Common myeloid progenitor, CD34-positive (primary cell): ENCODE results near the gene XPR1.
"Not testable (repeated sequence)": the region's sequence is repeated elsewhere in the genome, so short reads cannot be mapped to it uniquely, and the experiment has no call there.

Experiments used
- CTCF ChIA-PET: fragments of 350-600 bp; sonication (Branson Sonifier 250); formaldehyde crosslinking; loops from one replicate; lab custom pipeline; 2021; ENCODE audit warnings: antibody characterized with exemption; lab: Charles Lee
- POLR2A ChIA-PET: fragments of 350-600 bp; sonication (Branson Sonifier 250); formaldehyde crosslinking; loops from one replicate; lab custom pipeline; 2021; ENCODE audit warnings: antibody characterized with exemption; lab: Charles Lee
- DNase-seq, 3 donors: peaks; one replicate each; pipeline versions ENCODE4 v3.0.0 to v3.0.0-alpha.2; 2013
- H3K27ac ChIP-seq, 2 experiments: 1 replicate in 1 of 2; 2 replicates in 1 of 2; pipeline ENCODE4 v1.7.0; 2013; ENCODE audit warnings: inconsistent platforms in 2 of 2, low read length in 2 of 2, mild to moderate bottlenecking in 2 of 2, low read depth in 1 of 2, moderate library complexity in 1 of 2; ENCODE audit not compliant: severe bottlenecking in 2 of 2, insufficient read depth in 1 of 2, poor library complexity in 1 of 2
- H3K27me3 ChIP-seq, 5 experiments: replicated peaks in 2 of 5; 1 replicate in 3 of 5; 2 replicates in 2 of 5; pipeline versions ENCODE4 v1.6.1 to v1.7.0; 2013; ENCODE audit warnings: low read length in 4 of 5, mild to moderate bottlenecking in 2 of 5, moderate library complexity in 2 of 5, inconsistent platforms in 1 of 5; ENCODE audit not compliant: insufficient read depth in 5 of 5, control insufficient read depth in 4 of 5
- H3K36me3 ChIP-seq, 4 experiments: 1 replicate in 2 of 4; 2 replicates in 2 of 4; pipeline versions ENCODE4 v1.6.1 to v1.7.0; 2013; ENCODE audit warnings: low read length in 3 of 4, control low read depth in 1 of 4, mild to moderate bottlenecking in 1 of 4; ENCODE audit not compliant: control insufficient read depth in 4 of 4, insufficient read depth in 4 of 4
- H3K4me1 ChIP-seq, 4 experiments: 1 replicate in 3 of 4; 2 replicates in 1 of 4; pipeline versions ENCODE4 v1.6.1 to v1.7.1; 2013; ENCODE audit warnings: low read length in 3 of 4, mild to moderate bottlenecking in 3 of 4, control low read depth in 1 of 4, inconsistent platforms in 1 of 4, moderate library complexity in 1 of 4; ENCODE audit not compliant: control insufficient read depth in 4 of 4, insufficient read depth in 4 of 4; ENCODE audit errors: control extremely low read depth in 1 of 4
- H3K4me3 ChIP-seq, 7 experiments: 1 replicate in 4 of 7; 2 replicates in 3 of 7; pipeline versions ENCODE4 v1.5.1 to v1.7.0; 2013; ENCODE audit warnings: mild to moderate bottlenecking in 7 of 7, low read length in 6 of 7, moderate library complexity in 6 of 7, inconsistent platforms in 2 of 7, low read depth in 2 of 7, control low read depth in 1 of 7; ENCODE audit not compliant: insufficient read depth in 4 of 7, control insufficient read depth in 1 of 7; ENCODE audit errors: extremely low read depth in 1 of 7
- H3K9me3 ChIP-seq, 5 experiments: 1 replicate in 4 of 5; 2 replicates in 1 of 5; pipeline versions ENCODE4 v1.6.1 to v1.7.1; 2013; ENCODE audit warnings: low read length in 4 of 5, mild to moderate bottlenecking in 2 of 5, inconsistent platforms in 1 of 5, low read depth in 1 of 5, moderate library complexity in 1 of 5; ENCODE audit not compliant: control insufficient read depth in 4 of 5, insufficient read depth in 2 of 5; ENCODE audit errors: control extremely low read depth in 1 of 5
- WGBS: methylation state at CpG from one replicate; pipeline ENCODE4 v1.1.5; 2013; ENCODE audit not compliant: insufficient coverage; 5-methylcytosine and 5-hydroxymethylcytosine counted together

Gene XPR1

DNA sequence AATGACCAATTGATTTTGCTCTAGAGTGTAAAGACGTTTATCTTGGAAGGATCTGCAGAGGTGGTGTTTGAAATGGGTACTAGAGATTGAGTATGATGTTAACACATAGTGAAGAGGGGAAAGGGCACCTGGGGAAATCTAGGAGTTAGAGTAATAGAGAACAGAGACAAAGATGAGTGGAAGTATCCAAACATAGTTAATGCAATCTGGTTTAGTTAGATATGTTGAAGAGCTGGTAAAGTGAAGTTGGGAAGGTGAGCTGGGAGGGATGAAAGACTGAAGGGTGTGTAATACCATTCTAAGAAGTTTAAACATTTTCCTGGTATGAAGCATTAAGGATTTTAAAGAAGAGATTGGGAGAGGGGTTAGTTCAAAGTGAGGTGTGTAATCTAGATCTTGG lies 11.0 kb downstream of the XPR1 start:
- Histone ChIP-seq H3K4me3 (no peak overlapping the region), H3K27me3 (no peaks in the 10 kb centered on the region), H3K4me1 (no peaks in the 10 kb centered on the region), H3K27ac (no peak overlapping the region), H3K9me3 (no peaks in the 10 kb centered on the region), H3K36me3 (peaks cover 0 to 3% (median under 1%) of the 10 kb centered on the region in 4 experiments)
- DNase-seq = no peak
- CTCF ChIA-PET = interaction anchor here (1.4 kb wide), 1 partner anchor 220 kb away, joined by 3 read pairs; no protein-coding TSS in a partner anchor
- POLR2A ChIA-PET = no interaction called here
- 100% methylated on average over 1 of the region's 1 CpG for WGBS

DNA sequence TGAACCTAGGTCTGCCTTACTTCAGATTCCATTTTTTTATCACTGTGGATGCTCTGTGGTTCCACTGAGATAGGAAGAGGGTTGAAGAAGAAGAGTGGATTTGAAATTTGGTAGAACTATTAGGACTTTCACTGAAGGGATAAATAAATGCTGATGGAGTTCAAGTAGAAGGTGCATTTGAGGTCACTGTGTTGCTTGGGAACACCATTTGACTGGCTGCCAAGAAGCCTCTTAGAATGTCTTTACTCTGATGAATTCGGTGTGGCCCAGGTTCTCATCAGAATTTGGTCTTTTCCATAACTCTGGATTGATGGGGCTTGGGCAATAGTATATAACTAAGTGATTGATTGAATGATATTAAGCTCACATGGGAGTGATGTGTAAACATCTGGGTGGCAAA lies 11.9 kb downstream of the XPR1 start:
- no peak for DNase-seq
- H3K4me3 ChIP-seq = no peak overlapping the region
- H3K36me3 ChIP-seq = peaks cover 0 to 3% (median under 1%) of the 10 kb centered on the region in 4 experiments
- ChIA-PET POLR2A (no interaction called here), CTCF (interaction anchor here (1.4 kb wide), 1 partner anchor 219 kb away, joined by 3 read pairs; no protein-coding TSS in a partner anchor)
- no peaks in the 10 kb centered on the region for H3K27me3 ChIP-seq
- no peaks in the 10 kb centered on the region for H3K4me1 ChIP-seq
- H3K9me3 ChIP-seq = no peaks in the 10 kb centered on the region
- H3K27ac ChIP-seq = no peak overlapping the region
- WGBS = 100% methylated on average over 1 of the region's 1 CpG

DNA sequence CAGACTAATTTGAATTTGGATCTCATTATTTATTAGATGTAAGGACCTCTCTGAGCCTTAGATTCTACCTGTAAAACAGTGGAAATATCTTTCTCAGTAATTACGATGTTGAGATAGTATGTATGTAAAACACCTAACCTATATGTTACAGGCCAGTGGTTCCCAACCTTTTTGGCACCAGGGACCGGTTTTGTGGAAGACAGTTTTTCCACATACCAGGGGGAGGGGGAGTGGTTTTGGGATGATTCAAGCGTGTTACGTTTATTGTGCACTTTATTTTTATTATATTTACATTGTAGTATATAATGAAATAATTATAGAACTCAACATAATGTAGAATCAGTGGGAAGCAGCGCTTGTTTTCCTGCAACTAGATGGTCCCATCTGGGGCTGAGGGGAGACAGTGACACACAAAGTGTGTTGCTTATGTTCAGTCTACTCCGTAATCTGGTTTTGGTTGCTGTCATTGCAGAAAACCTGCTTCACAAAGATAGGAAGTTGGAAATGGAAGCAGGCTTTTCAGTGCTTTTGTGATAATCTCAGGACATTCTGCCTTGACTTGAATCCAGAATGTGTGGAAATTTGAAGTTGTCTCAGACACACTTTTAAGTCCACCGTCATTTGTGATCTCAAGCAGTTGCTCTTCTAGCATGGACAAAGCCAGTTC lies 12.8 kb downstream of the XPR1 start:
- no peaks in the 10 kb centered on the region for H3K27me3 ChIP-seq

DNA sequence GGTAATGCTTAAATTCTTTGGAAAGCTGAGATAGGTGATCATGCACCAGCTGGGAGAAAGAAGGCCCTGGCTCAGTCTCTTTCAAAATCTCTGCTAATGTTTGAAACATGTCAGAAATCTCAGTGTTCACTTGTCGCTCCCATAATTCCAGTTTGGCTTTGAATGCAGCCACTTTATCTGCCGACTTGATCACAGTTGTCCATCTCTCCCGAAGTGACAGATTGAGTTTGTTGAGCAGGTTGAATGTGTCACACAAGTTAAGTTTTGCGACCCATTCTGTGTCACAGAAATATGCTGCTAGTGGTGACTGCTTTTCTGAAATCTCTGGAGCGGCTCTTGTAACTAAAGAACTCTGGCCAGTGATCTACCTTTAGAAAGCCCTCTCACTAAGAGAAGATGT lies 13.4 kb downstream of the XPR1 start:
- H3K27ac ChIP-seq = not testable (repeated sequence)

More for the DNA sequence above, 12.8 kb downstream of the XPR1 start:
- no peak overlapping the region for H3K4me3 ChIP-seq
- no peaks in the 10 kb centered on the region for H3K4me1 ChIP-seq
- ChIA-PET CTCF (interaction anchor here (1.4 kb wide), 1 partner anchor 218 kb away, joined by 3 read pairs; no protein-coding TSS in a partner anchor), POLR2A (no interaction called here)
- no peaks in the 10 kb centered on the region for H3K9me3 ChIP-seq
- no peak overlapping the region for H3K27ac ChIP-seq
- peaks cover 0 to 3% (median under 1%) of the 10 kb centered on the region in 4 experiments for H3K36me3 ChIP-seq
- WGBS = 90% methylated on average over 2 of the region's 7 CpGs
- no peak for DNase-seq

GRCh38 chr1:180646093-180646492 lies 14.3 kb downstream of the XPR1 start:
- H3K27ac ChIP-seq = no peak overlapping the region

More for the DNA sequence above, 13.4 kb downstream of the XPR1 start:
- POLR2A ChIA-PET, H3K9me3 ChIP-seq, H3K4me3 ChIP-seq, H3K4me1 ChIP-seq, DNase-seq, H3K27me3 ChIP-seq, H3K36me3 ChIP-seq, CTCF ChIA-PET: not testable (repeated sequence)
- WGBS = 100% methylated on average over 5 of the region's 5 CpGs

GRCh38 chr1:180646547-180646946 lies 14.7 kb downstream of the XPR1 start:
- Histone ChIP-seq H3K4me1 (no peaks in the 10 kb centered on the region), H3K27ac (no peak overlapping the region), H3K27me3 (no peaks in the 10 kb centered on the region), H3K4me3 (no peak overlapping the region), H3K36me3 (peaks cover 0 to 3% (median under 1%) of the 10 kb centered on the region in 4 experiments), H3K9me3 (peaks cover 0 to 2% (median 0%) of the 10 kb centered on the region in 5 experiments)
- no CpG with 5 or more reads among the region's 4 CpGs for WGBS
- DNase-seq = no peak
- CTCF ChIA-PET = no interaction called here
- POLR2A ChIA-PET = no interaction called here

More at GRCh38 chr1:180646093-180646492, 14.3 kb downstream of the XPR1 start:
- ChIA-PET CTCF (no interaction called here), POLR2A (no interaction called here)
- Histone ChIP-seq H3K9me3 (no peaks in the 10 kb centered on the region), H3K4me1 (no peaks in the 10 kb centered on the region), H3K4me3 (no peak overlapping the region), H3K36me3 (peaks cover 0 to 3% (median under 1%) of the 10 kb centered on the region in 4 experiments), H3K27me3 (no peaks in the 10 kb centered on the region)
- 95% methylated on average over 4 of the region's 5 CpGs for WGBS
- no peak for DNase-seq

DNA sequence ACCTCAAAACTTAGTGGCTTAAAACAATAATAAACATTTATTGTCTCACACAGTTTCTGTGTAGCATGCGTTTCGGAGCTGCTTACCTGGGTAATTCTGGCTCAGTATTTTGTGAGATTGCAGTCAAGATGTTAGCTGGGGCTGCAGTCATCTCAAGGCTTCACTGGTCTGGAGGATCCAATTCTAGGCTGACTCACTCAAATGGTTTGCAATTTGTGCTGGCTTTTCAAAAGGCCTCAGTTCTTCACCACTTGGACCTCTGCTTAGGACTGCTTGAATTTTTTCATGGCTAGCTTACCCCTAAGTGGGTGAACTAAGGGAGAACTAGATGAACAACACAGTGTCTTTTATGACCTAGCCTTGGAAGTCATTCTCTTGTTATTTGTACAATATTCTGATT lies 21.0 kb downstream of the XPR1 start:
- no peaks in the 10 kb centered on the region for H3K36me3 ChIP-seq
- H3K4me1 ChIP-seq = no peaks in the 10 kb centered on the region
- H3K27me3 ChIP-seq = no peaks in the 10 kb centered on the region
- peaks cover 0 to 10% (median 2%) of the 10 kb centered on the region in 5 experiments for H3K9me3 ChIP-seq
- POLR2A ChIA-PET = no interaction called here
- CTCF ChIA-PET = interaction anchor here (1.6 kb wide), 1 partner anchor 54 kb away, joined by 5 read pairs; no protein-coding TSS in a partner anchor
- WGBS = 100% methylated on average over 2 of the region's 2 CpGs
- DNase-seq = no peak
- H3K27ac ChIP-seq = no peak overlapping the region
- H3K4me3 ChIP-seq = no peak overlapping the region
